GM12878 (cell line): Measurements from ENCODE around the gene GBP4. TPM values are rescaled to one million over a fixed set of nuclear protein-coding genes. Genes with fewer than 3 reads are reported as not detected.

Source experiments
- ATAC-seq: fragments of 200-7000 bp; cut with Tn5 transposase; 3 replicates; pipeline ENCODE4 v1.9.1; 2020; ENCODE audit warnings: mild to moderate bottlenecking, moderate library complexity
- BruUV-seq: library from RNA; stranded (reverse); fragments of 400-500 nt; replicated peaks from 2 replicates; lab custom pipeline; 2021; lab: Mats Ljungman, UMichigan
- CTCF ChIA-PET: fragments of 300-600 bp; sonication (Branson Sonifier 250); formaldehyde crosslinking; extraction: SDS; loops from one replicate; lab custom pipeline; 2021; ENCODE audit warnings: inconsistent platforms; lab: Yijun Ruan, JAX
- POLR2A ChIA-PET: fragments of 350-600 bp; formaldehyde crosslinking; extraction: SDS; loops from one replicate; lab custom pipeline; 2021; ENCODE audit warnings: inconsistent platforms; lab: Charles Lee
- RAD21 ChIA-PET: fragments of 300-600 bp; sonication (Branson Sonifier 250); formaldehyde crosslinking; loops from one replicate; lab custom pipeline; 2023; ENCODE audit warnings: antibody characterized with exemption; ENCODE audit not compliant: unreplicated experiment; lab: Charles Lee
- SMC1A ChIA-PET: fragments of 300-600 bp; sonication (Branson Sonifier 250); formaldehyde crosslinking; loops from one replicate; lab custom pipeline; 2023; ENCODE audit not compliant: unreplicated experiment, uncharacterized antibody; lab: Charles Lee
- DNase-seq: peaks from one replicate; pipeline ENCODE4 v3.0.0-alpha.2; 2011; ENCODE audit warnings: low read depth, low spot score
- FAIRE-seq: peaks from 3 replicates; lab custom pipeline; 2011; peaks lifted over from hg19 to GRCh38; lab: Jason Lieb, UNC
- H2AFZ ChIP-seq: 2 replicates; pipeline ENCODE4 v1.6.0; 2011; ENCODE audit warnings: low read depth, low read length, control low read depth; ENCODE audit not compliant: control insufficient read depth
- H3K27ac ChIP-seq: 2 replicates; pipeline ENCODE4 v1.5.1; 2011; ENCODE audit warnings: control low read depth; ENCODE audit not compliant: control insufficient read depth, insufficient read depth
- H3K27me3 ChIP-seq, 2 experiments: replicated peaks in 1 of 2; 2 replicates each; pipeline versions ENCODE4 v1.6.0 to v1.6.1; 2011; ENCODE audit warnings: low read length in 1 of 2; ENCODE audit not compliant: control insufficient read depth in 2 of 2, insufficient read depth in 2 of 2
- H3K36me3 ChIP-seq, 2 experiments: 2 replicates each; pipeline ENCODE4 v1.5.1; 2011; ENCODE audit warnings: low read length in 1 of 2; ENCODE audit not compliant: control insufficient read depth in 2 of 2, insufficient read depth in 2 of 2
- H3K4me1 ChIP-seq: 2 replicates; pipeline ENCODE4 v1.6.1; 2011; ENCODE audit warnings: mild to moderate bottlenecking, low read length, moderate library complexity, mixed read lengths; ENCODE audit not compliant: control insufficient read depth, insufficient read depth
- H3K4me2 ChIP-seq: 2 replicates; pipeline ENCODE4 v1.6.0; 2011; ENCODE audit warnings: control low read depth; ENCODE audit not compliant: control insufficient read depth, insufficient read depth
- H3K4me3 ChIP-seq: fragments of 200-600 bp; sonication (generic); 2 replicates; pipeline ENCODE4 v1.5.1; 2016
- H3K79me2 ChIP-seq: 2 replicates; pipeline ENCODE4 v1.6.0; 2011; ENCODE audit warnings: low read length; ENCODE audit not compliant: control insufficient read depth, insufficient read depth
- H3K9ac ChIP-seq: 2 replicates; pipeline ENCODE4 v1.8.0; 2011; ENCODE audit warnings: low read length, control low read depth, mixed read lengths; ENCODE audit not compliant: control insufficient read depth, insufficient read depth
- H3K9me3 ChIP-seq: replicated peaks from 3 replicates; pipeline ENCODE4 v1.5.1; 2011; ENCODE audit warnings: mild to moderate bottlenecking, low read length; ENCODE audit not compliant: control insufficient read depth, insufficient read depth
- H4K20me1 ChIP-seq: 2 replicates; pipeline ENCODE4 v1.6.0; 2011; ENCODE audit not compliant: control insufficient read depth, insufficient read depth
- CHD4 ChIP-seq: fragments of 200-600 bp; sonication (generic); IDR thresholded peaks from 2 replicates; pipeline ENCODE4 v1.6.1; 2016; ENCODE audit warnings: mild to moderate bottlenecking
- CUX1 ChIP-seq: IDR thresholded peaks from 2 replicates; pipeline ENCODE4 v1.6.1; 2012; ENCODE audit warnings: improper control_type of control experiment, low read depth, low read length; ENCODE audit not compliant: insufficient replicate concordance
- IKZF2 ChIP-seq, 2 experiments: fragments of 450-650 bp; IDR thresholded peaks; 2 replicates each; pipeline ENCODE4 v1.6.1; 2017; ENCODE audit warnings: mild to moderate bottlenecking in 2 of 2, moderate library complexity in 2 of 2
- MXI1 ChIP-seq: fragments of 150-350 bp; IDR thresholded peaks from 2 replicates; pipeline ENCODE4 v1.6.1; 2011; ENCODE audit warnings: low read depth, mild to moderate bottlenecking, inconsistent platforms, low read length, improper control_type of control experiment
- SIX5 ChIP-seq: IDR thresholded peaks from 2 replicates; pipeline ENCODE4 v1.6.1; 2011; ENCODE audit warnings: mild to moderate bottlenecking, low read depth, low read length, moderate library complexity; ENCODE audit not compliant: severe bottlenecking
- SMC3 ChIP-seq: IDR thresholded peaks from 2 replicates; pipeline ENCODE4 v1.6.1; 2011; ENCODE audit warnings: low read length, improper control_type of control experiment, borderline replicate concordance
- SP1 ChIP-seq: IDR thresholded peaks from one replicate; pipeline ENCODE4 v1.6.1; 2011; ENCODE audit warnings: low read depth, low read length
- TCF12 ChIP-seq: IDR thresholded peaks from 2 replicates; pipeline ENCODE4 v1.6.1; 2011; ENCODE audit warnings: low read depth, mild to moderate bottlenecking, low read length
- WRNIP1 ChIP-seq: IDR thresholded peaks from 2 replicates; pipeline ENCODE4 v1.6.1; 2011; ENCODE audit warnings: low read depth, low read length, improper control_type of control experiment, borderline replicate concordance
- ZNF217 ChIP-seq: fragments of 450-650 bp; IDR thresholded peaks from 2 replicates; pipeline ENCODE4 v1.6.1; 2017; ENCODE audit warnings: antibody characterized with exemption, mild to moderate bottlenecking
- WGBS: methylation state at CpG from one replicate; pipeline ENCODE4 v1.1.6; 2016; ENCODE audit warnings: low lambda C conversion rate; ENCODE audit not compliant: insufficient replicate concordance, insufficient coverage; ENCODE audit errors: missing lambda C conversion rate; 5-methylcytosine and 5-hydroxymethylcytosine counted together
- in situ Hi-C: fragments of 300-500 bp; cut with MboI; formaldehyde crosslinking; loops from 9 replicates; pipeline ENCODE4 v1.14.3; 2018; ENCODE audit warnings: mixed read lengths
- intact Hi-C: fragments of 100-400 bp; cut with micrococcal nuclease; formaldehyde crosslinking; loops from one replicate; pipeline ENCODE4 v1.14.2; 2022; ENCODE audit not compliant: unreplicated experiment
- polyA plus RNA-seq, 11 experiments: library from polyadenylated mRNA; depleted of rRNA in 4 of 11; unstranded in 6 of 11; stranded (reverse) in 5 of 11; fragments of >200 nt; fragmentation: Nextera tagmentation in 4 of 11; fragmentation: Illumina TruSeq in 1 of 11; extraction: Ambion mirVana in 4 of 11; extraction: Trizol in 1 of 11; gene quantifications; 1 replicate in 1 of 11; 2 replicates in 10 of 11; pipeline versions ENCODE4 v1.2.1 to v1.2.3, GENCODE V29; 2011 to 2016; ENCODE audit warnings: inconsistent platforms in 2 of 11, missing spikeins in 2 of 11, low read depth in 1 of 11
- total RNA-seq, 4 experiments: library from RNA; depleted of rRNA in 3 of 4; stranded (reverse); fragments of >200 nt in 3 of 4; fragmentation: Illumina TruSeq in 1 of 4; extraction: Trizol in 1 of 4; gene quantifications; 2 replicates each; pipeline versions ENCODE4 v1.2.1 to v1.2.3, GENCODE V29; 2013 to 2021

GBP4 gene
- total and polyA plus RNA-seq, 10 of the 15 experiments (the other 5 are each of a cell fraction or from before 2014, with no cell fraction given): 2.4 to 41.9 (median 3.5) TPM

- TF ChIP-seq CUX1 (no peak), ZNF217 (no peak), IKZF2 (IDR thresholded peaks at IDR 0.05) (no peak), MXI1 (no peak), TCF12 (no peak), SP1 (no peak), WRNIP1 (no peak), CHD4 (no peak)
Observed at GRCh38 chr1:89191314-89191713, 7.4 kb downstream of the GBP4 start (continued).

- DNase-seq (no peak), FAIRE-seq (no peak), ATAC-seq (no peak)
- in situ Hi-C loops (no loop called here), intact Hi-C loops (no loop called here)
- Histone ChIP-seq H3K27ac (no peak overlapping the region), H4K20me1 (no peaks in the 10 kb centered on the region), H3K4me2 (no peak overlapping the region), H3K9ac (no peak overlapping the region), H3K4me3 (no peak overlapping the region), H3K4me1 (no peaks in the 10 kb centered on the region), H3K9me3 (no peaks in the 10 kb centered on the region), H2AFZ (no peak overlapping the region), H3K79me2 (no peaks in the 10 kb centered on the region), H3K36me3 (no peaks in the 10 kb centered on the region; a peak in 1 of 4 replicates), H3K27me3 (no peaks in the 10 kb centered on the region)
- ChIA-PET POLR2A (no interaction called here), RAD21 (no interaction called here), SMC1A (no interaction called here), CTCF (interaction anchor here (1.6 kb wide), 1 partner anchor 12 kb away, joined by 4 read pairs; no protein-coding TSS in a partner anchor)
- BruUV-seq: no TSS peak
- no peak for TF ChIP-seq SMC3
- no peak for TF ChIP-seq SIX5
- no peak for TF ChIP-seq WRNIP1
- 78% methylated on average over 4 of the region's 4 CpGs for WGBS
Observed at GRCh38 chr1:89190017-89190416, 8.7 kb downstream of the GBP4 start.
